ENCODE data around the gene ZKSCAN2.

The ZKSCAN2 gene

GRCh38 chr16:25269879-25270278 lies 12.2 kb upstream of the ZKSCAN2 start:
- no peak overlapping the region for H3K4me3 ChIP-seq (ENCODE audit: low read depth, low read length, poor library complexity, severe bottlenecking)
- no peak overlapping the region for H3K4me2 ChIP-seq (ENCODE audit: low read length)
- H3K27me3 ChIP-seq (ENCODE audit: insufficient read depth, low read length), result no peaks in the 10 kb centered on the region
- H3K36me3 ChIP-seq (ENCODE audit: insufficient read depth, low read length), result peaks cover 17% of the 10 kb centered on the region
- H3K27ac ChIP-seq (ENCODE audit: low read depth, low read length, poor library complexity, severe bottlenecking), result no peak overlapping the region
- H3K9me3 ChIP-seq (ENCODE audit: low read length), result no peaks in the 10 kb centered on the region
- 0 out of 2 replicates have a peak, but pooled peaks cover 2% of the 10 kb centered on the region for H4K20me1 ChIP-seq (ENCODE audit: insufficient read depth, low read length)
- no peaks in the 10 kb centered on the region for H3K79me2 ChIP-seq (ENCODE audit: insufficient read depth, low read length)
- no peak overlapping the region for H3K9ac ChIP-seq (ENCODE audit: low read length)
- H2AFZ ChIP-seq (ENCODE audit: low read length), result no peak overlapping the region
- no peaks in the 10 kb centered on the region for H3K4me1 ChIP-seq (ENCODE audit: insufficient read depth, low read length, severe bottlenecking)
- no peaks in the 10 kb centered on the region for H3F3A ChIP-seq (ENCODE audit: insufficient read depth, low read length)
- TF ChIP-seq EZH2 (IDR thresholded peaks at IDR 0.05; ENCODE audit: borderline replicate concordance, low read length) (no peak), CTCF (IDR thresholded peaks at IDR 0.05; ENCODE audit: low read length) (no peak)
- H3K9me2 ChIP-seq (ENCODE audit: low read depth, low read length), result no peaks in the 10 kb centered on the region

GRCh38 chr16:25265968-25266367 lies 8.3 kb upstream of the ZKSCAN2 start:
- peaks cover 41% of the 10 kb centered on the region for H3K36me3 ChIP-seq (ENCODE audit: insufficient read depth, low read length)
- no peak overlapping the region for H3K27ac ChIP-seq (ENCODE audit: low read depth, low read length, poor library complexity, severe bottlenecking)
- H3F3A ChIP-seq (ENCODE audit: insufficient read depth, low read length), result no peaks in the 10 kb centered on the region
- TF ChIP-seq EZH2 (IDR thresholded peaks at IDR 0.05; ENCODE audit: borderline replicate concordance, low read length) (no peak), CTCF (IDR thresholded peaks at IDR 0.05; ENCODE audit: low read length) (no peak)
- H3K79me2 ChIP-seq (ENCODE audit: insufficient read depth, low read length), result 0 out of 2 replicates have a peak, but pooled peaks cover 6% of the 10 kb centered on the region
- no peaks in the 10 kb centered on the region for H3K9me2 ChIP-seq (ENCODE audit: low read depth, low read length)
- no peaks in the 10 kb centered on the region for H3K27me3 ChIP-seq (ENCODE audit: insufficient read depth, low read length)
- 0 out of 2 replicates have a peak, but pooled peaks cover 2% of the 10 kb centered on the region for H4K20me1 ChIP-seq (ENCODE audit: insufficient read depth, low read length)
- no peak overlapping the region for H2AFZ ChIP-seq (ENCODE audit: low read length)
- no peaks in the 10 kb centered on the region for H3K4me1 ChIP-seq (ENCODE audit: insufficient read depth, low read length, severe bottlenecking)
- no peak overlapping the region for H3K9ac ChIP-seq (ENCODE audit: low read length)
- no peaks in the 10 kb centered on the region for H3K9me3 ChIP-seq (ENCODE audit: low read length)
- H3K4me2 ChIP-seq (ENCODE audit: low read length), result no peak overlapping the region
- no peak overlapping the region for H3K4me3 ChIP-seq (ENCODE audit: low read depth, low read length, poor library complexity, severe bottlenecking)

GRCh38 chr16:25264597-25264996 lies 7.0 kb upstream of the ZKSCAN2 start:
- H3K79me2 ChIP-seq (ENCODE audit: insufficient read depth, low read length), result peaks cover 16% of the 10 kb centered on the region

More at GRCh38 chr16:25264597-25264996, 7.0 kb upstream of the ZKSCAN2 start:
- H3K27me3 ChIP-seq (ENCODE audit: insufficient read depth, low read length), result no peaks in the 10 kb centered on the region
- H3K4me1 ChIP-seq (ENCODE audit: insufficient read depth, low read length, severe bottlenecking), result peaks cover 14% of the 10 kb centered on the region
- H3K27ac ChIP-seq (ENCODE audit: low read depth, low read length, poor library complexity, severe bottlenecking), result no peak overlapping the region
- H3K4me2 ChIP-seq (ENCODE audit: low read length), result no peak overlapping the region
- no peak overlapping the region for H3K4me3 ChIP-seq (ENCODE audit: low read depth, low read length, poor library complexity, severe bottlenecking)
- H4K20me1 ChIP-seq (ENCODE audit: insufficient read depth, low read length), result 0 out of 2 replicates have a peak, but pooled peaks cover 2% of the 10 kb centered on the region
- peaks cover 43% of the 10 kb centered on the region for H3K36me3 ChIP-seq (ENCODE audit: insufficient read depth, low read length)
- no peaks in the 10 kb centered on the region for H3K9me3 ChIP-seq (ENCODE audit: low read length)
- H3F3A ChIP-seq (ENCODE audit: insufficient read depth, low read length), result no peaks in the 10 kb centered on the region
- no peak overlapping the region for H3K9ac ChIP-seq (ENCODE audit: low read length)
- TF ChIP-seq EZH2 (IDR thresholded peaks at IDR 0.05; ENCODE audit: borderline replicate concordance, low read length) (no peak), CTCF (IDR thresholded peaks at IDR 0.05; ENCODE audit: low read length) (no peak)
- H3K9me2 ChIP-seq (ENCODE audit: low read depth, low read length), result no peaks in the 10 kb centered on the region
- H2AFZ ChIP-seq (ENCODE audit: low read length), result no peak overlapping the region

All from OCI-LY1 (cell line).